Measurements from ENCODE around the gene PLCG2.

DNA sequence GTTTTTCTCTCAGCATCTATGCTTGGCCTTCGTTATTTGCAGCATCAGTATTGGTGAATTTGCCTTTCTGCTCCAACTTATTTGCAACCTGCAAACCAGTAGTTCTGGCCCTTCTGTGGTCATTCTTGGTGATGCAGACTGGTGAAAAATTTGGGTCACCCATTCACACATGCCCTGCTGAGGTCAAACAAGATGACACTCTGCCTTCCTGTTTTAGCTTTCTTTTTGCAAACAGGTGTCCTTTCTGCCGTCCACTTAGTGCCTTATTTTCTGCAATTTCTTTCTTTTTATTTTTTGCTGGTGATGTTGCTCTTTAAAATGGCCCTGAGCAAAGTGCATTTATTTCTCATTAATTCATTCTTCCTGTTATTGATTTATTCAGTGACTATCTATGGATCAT lies 31.3 kb downstream of the PLCG2 start:
- no peak for TF ChIP-seq CTCF (IDR thresholded peaks at IDR 0.05; ENCODE audit: control extremely low read depth in 1 of 3, insufficient read depth in 1 of 3, low read depth in 1 of 3, low read length in 3 of 3)
- TF ChIP-seq EZH2 (IDR thresholded peaks at IDR 0.05; ENCODE audit: low read depth, low read length, severe bottlenecking) = no peak
- TF ChIP-seq POLR2A (IDR thresholded peaks at IDR 0.05; ENCODE audit: control extremely low read depth in 1 of 2, low read depth in 2 of 2, low read length in 2 of 2) = no peak
- no peak for TF ChIP-seq SIN3A (conservative IDR thresholded peaks at IDR 0.05 in 1 of 2, IDR thresholded peaks at IDR 0.05 in 1 of 2; ENCODE audit: low read depth in 1 of 2, low read length in 2 of 2)
